Keratinocyte (primary cell): ENCODE data around the gene CHN2. TPM values are rescaled to one million over a fixed set of nuclear protein-coding genes. Genes with fewer than 3 reads are reported as not detected.

Source experiments
- DNase-seq: peaks from one replicate; pipeline ENCODE4 v3.0.0-alpha.2; 2011; ENCODE audit warnings: low read depth, missing footprints, low spot score
- FAIRE-seq: peaks from 2 replicates; lab custom pipeline; 2011; peaks lifted over from hg19 to GRCh38; lab: Jason Lieb, UNC
- H2AFZ ChIP-seq: 2 replicates; pipeline ENCODE4 v1.6.0; 2012; ENCODE audit warnings: low read length, control low read depth, inconsistent platforms; ENCODE audit not compliant: control insufficient read depth
- H3K27ac ChIP-seq: 2 replicates; pipeline ENCODE4 v1.5.1; 2011; ENCODE audit warnings: low read length; ENCODE audit not compliant: control insufficient read depth, insufficient read depth
- H3K27me3 ChIP-seq: 3 replicates; pipeline ENCODE4 v1.6.0; 2011; ENCODE audit warnings: low read length; ENCODE audit not compliant: control insufficient read depth, insufficient read depth; ENCODE audit errors: extremely low read depth
- H3K36me3 ChIP-seq, 2 experiments: 2 replicates in 1 of 2; 3 replicates in 1 of 2; pipeline ENCODE4 v1.5.1; 2011; ENCODE audit warnings: low read length in 2 of 2, mild to moderate bottlenecking in 1 of 2; ENCODE audit not compliant: control insufficient read depth in 2 of 2, insufficient read depth in 2 of 2; ENCODE audit errors: extremely low read depth in 1 of 2
- H3K4me1 ChIP-seq: 3 replicates; pipeline ENCODE4 v1.5.1; 2011; ENCODE audit warnings: low read length; ENCODE audit not compliant: control insufficient read depth, insufficient read depth; ENCODE audit errors: extremely low read depth
- H3K4me2 ChIP-seq: 3 replicates; pipeline ENCODE4 v1.6.0; 2011; ENCODE audit warnings: low read depth, low read length; ENCODE audit not compliant: control insufficient read depth, insufficient read depth; ENCODE audit errors: extremely low read depth
- H3K4me3 ChIP-seq, 3 experiments: fragments of 200-600 bp in 1 of 3; sonication (generic) in 1 of 3; 2 replicates in 2 of 3; 3 replicates in 1 of 3; pipeline ENCODE4 v1.5.1; 2011 to 2016; ENCODE audit warnings: low read length in 3 of 3, mild to moderate bottlenecking in 3 of 3, control low read depth in 2 of 3, inconsistent platforms in 1 of 3, low read depth in 1 of 3, mixed read lengths in 1 of 3, mixed run types in 1 of 3, moderate library complexity in 1 of 3; ENCODE audit not compliant: control insufficient read depth in 2 of 3, insufficient read depth in 2 of 3; ENCODE audit errors: extremely low read depth in 1 of 3
- H3K79me2 ChIP-seq: 2 replicates; pipeline ENCODE4 v1.6.0; 2012; ENCODE audit warnings: low read length; ENCODE audit not compliant: control insufficient read depth, insufficient read depth
- H3K9ac ChIP-seq: 3 replicates; pipeline ENCODE4 v1.6.0; 2011; ENCODE audit warnings: low read length; ENCODE audit not compliant: control insufficient read depth, insufficient read depth; ENCODE audit errors: extremely low read depth
- H3K9me1 ChIP-seq: 3 replicates; pipeline ENCODE4 v1.6.0; 2011; ENCODE audit warnings: low read length; ENCODE audit not compliant: control insufficient read depth, insufficient read depth; ENCODE audit errors: extremely low read depth
- H3K9me3 ChIP-seq: 2 replicates; pipeline ENCODE4 v1.5.1; 2012; ENCODE audit warnings: low read depth, low read length; ENCODE audit not compliant: control insufficient read depth
- H4K20me1 ChIP-seq: 3 replicates; pipeline ENCODE4 v1.6.0; 2011; ENCODE audit warnings: low read length; ENCODE audit not compliant: control insufficient read depth, insufficient read depth; ENCODE audit errors: extremely low read depth
- CTCF ChIP-seq, 3 experiments: IDR thresholded peaks in 1 of 3; conservative IDR thresholded peaks in 1 of 3; optimal IDR thresholded peaks in 1 of 3; 2 replicates in 2 of 3; 3 replicates in 1 of 3; pipeline versions ENCODE3 to v1.5.1; 2011; ENCODE audit warnings: low read length in 3 of 3, mild to moderate bottlenecking in 3 of 3, moderate library complexity in 2 of 3, control low read depth in 1 of 3, inconsistent platforms in 1 of 3; ENCODE audit not compliant: insufficient read depth in 2 of 3; ENCODE audit errors: extremely low read depth in 1 of 3
- EZH2 ChIP-seq: IDR thresholded peaks from one replicate; pipeline ENCODE4 v1.6.1; 2012; ENCODE audit warnings: inconsistent platforms, mild to moderate bottlenecking, low read length, moderate library complexity
- dilution Hi-C: fragments of 300-500 bp; cut with MboI; formaldehyde crosslinking; loops from one replicate; pipeline ENCODE4 v1.7.0; 2020; ENCODE audit warnings: low sequenced_read_pairs; ENCODE audit not compliant: extremely low pct_ligation_motif_present
- polyA plus RNA-seq, 5 experiments: library from polyadenylated mRNA; depleted of rRNA in 3 of 5; stranded (reverse) in 3 of 5; stranded (forward) in 1 of 5; unstranded in 1 of 5; fragments of >200 nt; gene quantifications; 1 replicate in 1 of 5; 2 replicates in 3 of 5; 3 replicates in 1 of 5; pipeline versions ENCODE4 v1.2.1 to v1.2.3, GENCODE V29; 2011 to 2012; ENCODE audit warnings: missing spikeins in 2 of 5, low read depth in 1 of 5, low replicate concordance in 1 of 5

The CHN2 gene
- polyA plus RNA-seq, 1 donor (not counting 4 experiments of a cell fraction or from before 2014, with no cell fraction given), result 1.8 TPM

GRCh38 chr7:29344334-29344978 is 149.9 kb downstream of the CHN2 start:
- H3K27me3 ChIP-seq, result no peaks in the 10 kb centered on the region
- H3K4me1 ChIP-seq, result peaks cover 58% of the 10 kb centered on the region
- H3K36me3 ChIP-seq, result no peaks in the 10 kb centered on the region
- no peak for TF ChIP-seq CTCF (optimal IDR thresholded peaks at IDR 0.05 in 1 of 3, IDR thresholded peaks at IDR 0.05 in 1 of 3, conservative IDR thresholded peaks at IDR 0.05 in 1 of 3; ENCODE audit: extremely low read depth in 1 of 3, insufficient read depth in 2 of 3, low read length in 3 of 3)
- TF ChIP-seq EZH2, result no peak
- H3K27ac ChIP-seq, result no peak overlapping the region
- H3K9me1 ChIP-seq, result no peaks in the 10 kb centered on the region
- no peaks in the 10 kb centered on the region for H3K79me2 ChIP-seq
- H3K4me2 ChIP-seq, result peak overlapping the region; percentile 61
- no peaks in the 10 kb centered on the region for H3K9me3 ChIP-seq
- DNase-seq (no peak), FAIRE-seq (peak; percentile 83)
- dilution Hi-C loops, result no loop called here
- no peak overlapping the region for H2AFZ ChIP-seq
- peak overlapping the region in 1 of 3 experiments; percentile 7 for H3K4me3 ChIP-seq
- H4K20me1 ChIP-seq, result no peaks in the 10 kb centered on the region
- H3K9ac ChIP-seq, result no peak overlapping the region

- H3K79me2 ChIP-seq, result no peaks in the 10 kb centered on the region
- no peak overlapping the region for H2AFZ ChIP-seq
- FAIRE-seq (no peak), DNase-seq (no peak)
- no peak overlapping the region for H3K27ac ChIP-seq
- H3K4me1 ChIP-seq, result peaks cover 68% of the 10 kb centered on the region
- H3K36me3 ChIP-seq, result no peaks in the 10 kb centered on the region
- H3K9me1 ChIP-seq, result no peaks in the 10 kb centered on the region
- no peak overlapping the region for H3K9ac ChIP-seq
- dilution Hi-C loops, result no loop called here
- no peaks in the 10 kb centered on the region for H3K27me3 ChIP-seq
- H3K4me3 ChIP-seq, result no peak overlapping the region
- TF ChIP-seq EZH2, result no peak
- TF ChIP-seq CTCF (optimal IDR thresholded peaks at IDR 0.05 in 1 of 3, IDR thresholded peaks at IDR 0.05 in 1 of 3, conservative IDR thresholded peaks at IDR 0.05 in 1 of 3; ENCODE audit: extremely low read depth in 1 of 3, insufficient read depth in 2 of 3, low read length in 3 of 3), result peak; percentile 24 to 70 (median 38)
- no peaks in the 10 kb centered on the region for H4K20me1 ChIP-seq
- no peak overlapping the region for H3K4me2 ChIP-seq
- no peaks in the 10 kb centered on the region for H3K9me3 ChIP-seq
Measured at GRCh38 chr7:29345590-29345989, 151.0 kb downstream of the CHN2 start.
